ENCODE measurements around the gene DDX1.

Gene DDX1

DNA sequence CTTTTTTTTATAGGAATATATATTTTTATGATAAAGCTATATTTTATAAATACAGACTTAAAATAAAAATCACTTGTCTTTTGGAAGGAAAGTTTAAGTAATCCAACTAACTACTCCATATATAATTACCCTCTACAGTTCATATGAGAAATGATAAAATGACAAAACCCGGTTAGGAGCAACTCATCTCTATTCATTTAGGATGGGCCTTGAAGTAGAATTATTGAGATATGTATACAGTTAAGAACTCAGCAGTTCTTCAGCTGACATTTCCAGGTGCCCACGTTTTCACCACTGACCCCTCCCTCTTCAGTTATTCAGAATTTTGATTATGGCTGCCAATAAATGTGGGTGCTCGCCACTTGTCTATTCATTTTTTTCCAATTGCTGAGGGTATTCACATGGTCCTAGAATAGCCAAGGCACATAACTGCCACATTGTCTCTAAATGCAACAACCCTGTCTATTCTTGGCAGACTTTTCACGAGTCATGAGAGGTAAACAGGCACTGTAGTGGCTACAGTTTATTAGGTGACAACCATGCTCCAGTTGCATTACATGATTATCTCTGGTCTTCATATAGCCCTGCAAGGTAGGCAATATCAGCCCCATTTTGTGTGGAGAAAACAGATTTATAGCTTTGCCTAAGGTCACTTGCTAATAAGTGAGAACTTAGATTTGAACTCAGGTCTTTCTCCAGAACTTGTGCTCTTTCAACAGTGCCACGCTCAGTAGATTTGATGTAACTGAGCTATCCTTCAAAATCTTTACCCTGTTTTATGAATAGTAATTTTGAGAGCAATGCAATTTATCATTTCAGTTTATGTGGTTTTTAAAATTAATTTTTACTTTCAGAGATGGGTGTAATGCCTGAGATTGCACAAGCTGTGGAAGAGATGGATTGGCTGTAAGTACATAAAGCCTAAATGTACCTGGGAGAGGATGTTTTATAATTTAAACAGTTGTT is 2.9 kb downstream of the DDX1 start:
- Histone ChIP-seq H3K27me3 (replicated peaks in 2 of 5; ENCODE audit: control insufficient read depth in 4 of 5, insufficient read depth in 5 of 5, low read length in 4 of 5) (no peaks in the 10 kb centered on the region), H3K4me3 (ENCODE audit: control insufficient read depth in 1 of 7, extremely low read depth in 1 of 7, insufficient read depth in 4 of 7, low read depth in 2 of 7, low read length in 6 of 7) (no peak overlapping the region), H3K9me3 (ENCODE audit: control extremely low read depth in 1 of 5, control insufficient read depth in 4 of 5, insufficient read depth in 2 of 5, low read depth in 1 of 5, low read length in 4 of 5) (no peaks in the 10 kb centered on the region), H3K27ac (ENCODE audit: insufficient read depth in 1 of 2, low read depth in 1 of 2, low read length in 2 of 2, poor library complexity in 1 of 2, severe bottlenecking in 2 of 2) (no peak overlapping the region), H3K4me1 (ENCODE audit: control extremely low read depth in 1 of 4, control insufficient read depth in 4 of 4, insufficient read depth in 4 of 4, low read length in 3 of 4) (peaks cover 5 to 40% (median 18%) of the 10 kb centered on the region in 4 experiments), H3K36me3 (ENCODE audit: control insufficient read depth in 4 of 4, insufficient read depth in 4 of 4, low read length in 3 of 4) (peaks cover 13 to 37% (median 23%) of the 10 kb centered on the region in 4 experiments)
- DNase-seq: peak in 1 of 3 donors; percentile 24
- ChIA-PET CTCF (interaction anchor here (1.0 to 1.6 kb wide), 4 partner anchors 10 to 29 kb away, joined by 3 to 5 read pairs (median 3); no protein-coding TSS in a partner anchor), POLR2A (no interaction called here)
- WGBS (ENCODE audit: insufficient coverage): 41% methylated on average over 2 of the region's 5 CpGs

DNA sequence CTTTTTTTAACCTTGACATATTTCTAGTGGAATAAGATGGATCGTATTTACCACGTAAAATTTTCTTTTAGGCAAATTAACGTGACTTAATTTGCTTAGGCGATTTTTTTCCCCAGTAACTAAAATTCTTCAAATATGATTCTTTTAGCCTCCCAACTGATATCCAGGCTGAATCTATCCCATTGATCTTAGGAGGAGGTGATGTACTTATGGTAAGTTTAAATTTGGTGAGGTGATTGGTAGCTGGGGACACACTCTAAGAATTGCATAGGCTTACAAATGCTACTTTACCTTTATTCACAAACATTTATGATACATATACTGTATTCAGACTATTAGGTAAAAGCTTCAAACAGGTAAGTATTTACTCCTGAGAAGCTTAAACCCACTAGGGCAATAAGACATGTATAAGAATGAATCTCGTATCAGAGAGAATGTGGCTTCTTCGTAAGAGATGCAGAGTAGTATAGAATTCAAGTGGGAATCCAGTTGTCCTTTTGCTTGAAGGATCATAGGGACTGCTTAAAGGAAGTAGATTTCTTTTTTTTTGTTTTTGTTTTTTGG is 3.8 kb downstream of the DDX1 start:
- Histone ChIP-seq H3K9me3 (ENCODE audit: control extremely low read depth in 1 of 5, control insufficient read depth in 4 of 5, insufficient read depth in 2 of 5, low read depth in 1 of 5, low read length in 4 of 5) (no peaks in the 10 kb centered on the region), H3K4me3 (ENCODE audit: control insufficient read depth in 1 of 7, extremely low read depth in 1 of 7, insufficient read depth in 4 of 7, low read depth in 2 of 7, low read length in 6 of 7) (no peak overlapping the region), H3K27me3 (replicated peaks in 2 of 5; ENCODE audit: control insufficient read depth in 4 of 5, insufficient read depth in 5 of 5, low read length in 4 of 5) (no peaks in the 10 kb centered on the region), H3K36me3 (ENCODE audit: control insufficient read depth in 4 of 4, insufficient read depth in 4 of 4, low read length in 3 of 4) (peaks cover 17 to 45% (median 29%) of the 10 kb centered on the region in 4 experiments), H3K4me1 (ENCODE audit: control extremely low read depth in 1 of 4, control insufficient read depth in 4 of 4, insufficient read depth in 4 of 4, low read length in 3 of 4) (peaks cover 5 to 40% (median 18%) of the 10 kb centered on the region in 4 experiments), H3K27ac (ENCODE audit: insufficient read depth in 1 of 2, low read depth in 1 of 2, low read length in 2 of 2, poor library complexity in 1 of 2, severe bottlenecking in 2 of 2) (no peak overlapping the region)
- no peak for DNase-seq
- ChIA-PET POLR2A (no interaction called here), CTCF (interaction anchor here (1.0 to 1.6 kb wide), 2 partner anchors 9 to 30 kb away, joined by 3 read pairs; no protein-coding TSS in a partner anchor)
- 100% methylated on average over 2 of the region's 6 CpGs for WGBS (ENCODE audit: insufficient coverage)

DNA sequence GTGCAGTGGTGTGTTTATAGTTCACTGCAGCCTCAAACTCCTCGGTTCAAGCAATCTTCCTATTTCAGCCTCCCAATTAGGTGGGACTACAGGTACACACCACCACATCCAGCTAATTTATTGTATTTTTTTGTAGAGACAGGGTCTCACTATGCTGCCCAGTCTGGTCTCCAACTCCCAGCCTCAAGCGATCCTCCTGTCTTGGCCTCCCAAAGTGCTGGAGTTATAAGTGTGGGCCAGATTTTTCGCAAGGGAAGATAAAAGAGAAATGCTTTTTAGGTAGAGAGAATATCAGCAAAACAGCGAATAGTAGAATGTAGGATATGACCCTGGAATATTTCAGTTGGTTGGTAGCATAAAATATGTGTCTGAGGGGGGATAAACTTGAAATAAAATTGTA is 4.3 kb downstream of the DDX1 start:
- Histone ChIP-seq H3K9me3 (ENCODE audit: control extremely low read depth in 1 of 5, control insufficient read depth in 4 of 5, insufficient read depth in 2 of 5, low read depth in 1 of 5, low read length in 4 of 5) (no peaks in the 10 kb centered on the region), H3K4me3 (ENCODE audit: control insufficient read depth in 1 of 7, extremely low read depth in 1 of 7, insufficient read depth in 4 of 7, low read depth in 2 of 7, low read length in 6 of 7) (no peak overlapping the region), H3K4me1 (ENCODE audit: control extremely low read depth in 1 of 4, control insufficient read depth in 4 of 4, insufficient read depth in 4 of 4, low read length in 3 of 4) (peaks cover 5 to 39% (median 16%) of the 10 kb centered on the region in 4 experiments), H3K36me3 (ENCODE audit: control insufficient read depth in 4 of 4, insufficient read depth in 4 of 4, low read length in 3 of 4) (peaks cover 21 to 50% (median 33%) of the 10 kb centered on the region in 4 experiments), H3K27me3 (replicated peaks in 2 of 5; ENCODE audit: control insufficient read depth in 4 of 5, insufficient read depth in 5 of 5, low read length in 4 of 5) (no peaks in the 10 kb centered on the region), H3K27ac (ENCODE audit: insufficient read depth in 1 of 2, low read depth in 1 of 2, low read length in 2 of 2, poor library complexity in 1 of 2, severe bottlenecking in 2 of 2) (no peak overlapping the region)
- POLR2A ChIA-PET: no interaction called here
- 100% methylated on average over 2 of the region's 4 CpGs for WGBS (ENCODE audit: insufficient coverage)
- no peak for DNase-seq
- CTCF ChIA-PET: interaction anchor here (1.0 to 1.5 kb wide), 3 partner anchors 9 to 42 kb away, joined by 3 read pairs; no protein-coding TSS in a partner anchor

DNA sequence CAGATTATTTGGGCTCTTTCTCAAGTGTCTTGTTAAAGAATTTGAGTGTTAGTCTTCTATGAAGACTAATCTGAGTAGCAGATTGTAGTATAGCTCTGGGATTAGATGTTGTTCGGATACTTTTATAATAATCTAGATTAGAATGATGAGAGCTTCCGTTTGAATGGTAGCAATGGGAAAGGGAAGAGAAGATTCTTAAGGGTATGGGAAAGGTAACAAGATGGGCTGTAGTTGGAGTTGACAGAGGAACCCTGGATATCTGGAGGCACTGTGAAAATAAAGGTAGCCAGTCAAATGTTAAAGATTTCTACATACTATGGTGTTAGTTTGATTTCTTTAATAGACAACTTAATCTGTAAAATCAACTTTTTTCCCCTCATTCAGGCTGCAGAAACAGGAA is 4.7 kb downstream of the DDX1 start:
- H3K4me1 ChIP-seq (ENCODE audit: control extremely low read depth in 1 of 4, control insufficient read depth in 4 of 4, insufficient read depth in 4 of 4, low read length in 3 of 4): peaks cover 5 to 35% (median 12%) of the 10 kb centered on the region in 4 experiments
- POLR2A ChIA-PET: interaction anchor here (0.6 kb wide), 1 partner anchor 14 kb away, joined by 3 read pairs; no protein-coding TSS in a partner anchor
- no peak overlapping the region for H3K27ac ChIP-seq (ENCODE audit: insufficient read depth in 1 of 2, low read depth in 1 of 2, low read length in 2 of 2, poor library complexity in 1 of 2, severe bottlenecking in 2 of 2)
- DNase-seq: no peak
- CTCF ChIA-PET: interaction anchor here (1.0 to 1.5 kb wide), 2 partner anchors 10 to 42 kb away, joined by 3 read pairs; no protein-coding TSS in a partner anchor
- no peaks in the 10 kb centered on the region for H3K27me3 ChIP-seq (replicated peaks in 2 of 5; ENCODE audit: control insufficient read depth in 4 of 5, insufficient read depth in 5 of 5, low read length in 4 of 5)
- no peaks in the 10 kb centered on the region for H3K9me3 ChIP-seq (ENCODE audit: control extremely low read depth in 1 of 5, control insufficient read depth in 4 of 5, insufficient read depth in 2 of 5, low read depth in 1 of 5, low read length in 4 of 5)
- H3K36me3 ChIP-seq (ENCODE audit: control insufficient read depth in 4 of 4, insufficient read depth in 4 of 4, low read length in 3 of 4): peaks cover 22 to 54% (median 35%) of the 10 kb centered on the region in 4 experiments
- no CpG with 5 or more reads among the region's 2 CpGs for WGBS (ENCODE audit: insufficient coverage)
- H3K4me3 ChIP-seq (ENCODE audit: control insufficient read depth in 1 of 7, extremely low read depth in 1 of 7, insufficient read depth in 4 of 7, low read depth in 2 of 7, low read length in 6 of 7): no peak overlapping the region

DNA sequence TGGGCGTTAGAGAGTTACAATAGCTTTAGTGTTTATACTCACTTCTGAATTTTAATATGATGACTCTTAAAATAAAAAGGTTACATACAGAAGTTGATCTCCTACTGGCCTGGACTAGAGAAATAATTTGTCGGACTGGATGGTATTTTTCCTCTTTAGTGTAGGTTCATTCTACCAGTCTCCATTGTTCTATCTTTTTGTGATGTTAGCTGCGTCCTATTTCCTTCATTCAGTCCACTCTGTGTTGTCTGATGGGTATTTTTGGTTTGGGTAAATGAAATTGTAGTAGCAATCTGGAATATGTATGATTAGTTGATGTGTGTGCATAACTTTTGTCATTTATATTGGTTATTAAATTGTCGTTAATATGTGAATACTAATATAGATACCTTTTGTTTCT is 5.3 kb downstream of the DDX1 start:
- DNase-seq: no peak
- no peaks in the 10 kb centered on the region for H3K27me3 ChIP-seq (replicated peaks in 2 of 5; ENCODE audit: control insufficient read depth in 4 of 5, insufficient read depth in 5 of 5, low read length in 4 of 5)
- peaks cover 22 to 61% (median 39%) of the 10 kb centered on the region in 4 experiments for H3K36me3 ChIP-seq (ENCODE audit: control insufficient read depth in 4 of 4, insufficient read depth in 4 of 4, low read length in 3 of 4)
- H3K4me3 ChIP-seq (ENCODE audit: control insufficient read depth in 1 of 7, extremely low read depth in 1 of 7, insufficient read depth in 4 of 7, low read depth in 2 of 7, low read length in 6 of 7): no peak overlapping the region
- POLR2A ChIA-PET: interaction anchor here (0.6 kb wide), 1 partner anchor 13 kb away, joined by 3 read pairs; no protein-coding TSS in a partner anchor
- no CpG with 5 or more reads among the region's 4 CpGs for WGBS (ENCODE audit: insufficient coverage)
- no peaks in the 10 kb centered on the region for H3K9me3 ChIP-seq (ENCODE audit: control extremely low read depth in 1 of 5, control insufficient read depth in 4 of 5, insufficient read depth in 2 of 5, low read depth in 1 of 5, low read length in 4 of 5)
- H3K4me1 ChIP-seq (ENCODE audit: control extremely low read depth in 1 of 4, control insufficient read depth in 4 of 4, insufficient read depth in 4 of 4, low read length in 3 of 4): peaks cover 5 to 33% (median 11%) of the 10 kb centered on the region in 4 experiments
- H3K27ac ChIP-seq (ENCODE audit: insufficient read depth in 1 of 2, low read depth in 1 of 2, low read length in 2 of 2, poor library complexity in 1 of 2, severe bottlenecking in 2 of 2): no peak overlapping the region
- CTCF ChIA-PET: interaction anchor here (1.0 to 1.5 kb wide), 2 partner anchors 11 to 43 kb away, joined by 3 read pairs; no protein-coding TSS in a partner anchor

DNA sequence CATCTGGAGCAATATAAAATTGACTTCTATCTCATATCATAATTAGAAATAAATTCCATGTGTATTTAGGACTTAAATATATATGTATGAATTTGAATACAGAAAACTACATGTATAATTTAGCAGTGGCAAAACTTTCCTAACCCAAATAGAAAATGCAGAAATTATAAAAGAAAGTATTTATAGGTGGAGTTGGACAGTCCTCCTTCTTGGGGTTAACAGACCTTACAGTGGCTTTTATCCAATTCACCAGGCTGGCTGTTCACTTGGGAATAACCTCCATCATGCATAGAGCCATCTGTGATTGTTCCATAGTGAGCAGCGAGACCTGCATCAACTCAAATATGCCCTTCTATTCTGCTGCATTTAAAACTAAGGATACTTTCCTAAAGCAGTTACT is 8.3 kb downstream of the DDX1 start:
- Histone ChIP-seq H3K9me3 (ENCODE audit: control extremely low read depth in 1 of 5, control insufficient read depth in 4 of 5, insufficient read depth in 2 of 5, low read depth in 1 of 5, low read length in 4 of 5) (no peaks in the 10 kb centered on the region), H3K4me1 (ENCODE audit: control extremely low read depth in 1 of 4, control insufficient read depth in 4 of 4, insufficient read depth in 4 of 4, low read length in 3 of 4) (peaks cover 0 to 11% (median 2%) of the 10 kb centered on the region in 4 experiments), H3K27ac (ENCODE audit: insufficient read depth in 1 of 2, low read depth in 1 of 2, low read length in 2 of 2, poor library complexity in 1 of 2, severe bottlenecking in 2 of 2) (no peak overlapping the region), H3K4me3 (ENCODE audit: control insufficient read depth in 1 of 7, extremely low read depth in 1 of 7, insufficient read depth in 4 of 7, low read depth in 2 of 7, low read length in 6 of 7) (no peak overlapping the region), H3K36me3 (ENCODE audit: control insufficient read depth in 4 of 4, insufficient read depth in 4 of 4, low read length in 3 of 4) (peaks cover 41 to 84% (median 65%) of the 10 kb centered on the region in 4 experiments), H3K27me3 (replicated peaks in 2 of 5; ENCODE audit: control insufficient read depth in 4 of 5, insufficient read depth in 5 of 5, low read length in 4 of 5) (no peaks in the 10 kb centered on the region)
- 100% methylated on average over 1 of the region's 1 CpG for WGBS (ENCODE audit: insufficient coverage)
- POLR2A ChIA-PET: no interaction called here
- CTCF ChIA-PET: interaction anchor here (0.6 kb wide), 1 partner anchor 721 kb away, joined by 3 read pairs; no protein-coding TSS in a partner anchor
- DNase-seq: no peak
